Body of pancreas (tissue), 4 donors: Measurements from ENCODE around the gene DOK4.

Experiments
- CTCF ChIP-seq, 7 experiments: fragments of 450-650 bp in 4 of 7; fragments of 200-600 bp in 3 of 7; sonication (generic) in 3 of 7; IDR thresholded peaks; one replicate each; pipeline ENCODE4 v1.5.1; 2016 to 2019; ENCODE audit warnings: antibody characterized with exemption in 7 of 7
- POLR2A ChIP-seq, 3 donors: fragments of 450-650 bp; IDR thresholded peaks; one replicate each; pipeline ENCODE4 v1.6.1; 2016; ENCODE audit warnings: antibody characterized with exemption in 3 of 3, mild to moderate bottlenecking in 2 of 3

- TF ChIP-seq CTCF (IDR thresholded peaks at IDR 0.05): no peak
- no peak for TF ChIP-seq POLR2A (IDR thresholded peaks at IDR 0.05)
Measured at GRCh38 chr16:57481421-57481820, 4.9 kb downstream of the DOK4 start.
